H9 (cell line): ENCODE measurements around the gene LIPM. TPM values are rescaled to one million over a fixed set of nuclear protein-coding genes. Genes with fewer than 3 reads are reported as not detected.

ENCODE experiments used
- DNase-seq: peaks from one replicate; pipeline ENCODE4 v3.0.0-alpha.2; 2017
- H2AFZ ChIP-seq: one replicate; pipeline ENCODE4 v1.6.1; 2013; ENCODE audit warnings: mild to moderate bottlenecking, low read length, control low read depth, moderate library complexity
- H2AK5ac ChIP-seq: 2 replicates; pipeline ENCODE4 v1.6.1; 2013; ENCODE audit warnings: low read length, control low read depth, mixed read lengths; ENCODE audit not compliant: insufficient read length
- H2BK120ac ChIP-seq: one replicate; pipeline ENCODE4 v1.6.1; 2013; ENCODE audit warnings: low read depth, mild to moderate bottlenecking, low read length, control low read depth, inconsistent platforms; ENCODE audit not compliant: poor library complexity, severe bottlenecking
- H2BK12ac ChIP-seq: 2 replicates; pipeline ENCODE4 v1.6.1; 2013; ENCODE audit warnings: low read length, control low read depth, mixed read lengths, low read depth; ENCODE audit not compliant: insufficient read length
- H2BK15ac ChIP-seq: 2 replicates; pipeline ENCODE4 v1.6.1; 2013; ENCODE audit warnings: low read depth, low read length, control low read depth
- H2BK20ac ChIP-seq: one replicate; pipeline ENCODE4 v1.6.1; 2013; ENCODE audit warnings: low read depth, mild to moderate bottlenecking, low read length, control low read depth, inconsistent platforms; ENCODE audit not compliant: poor library complexity, severe bottlenecking
- H2BK5ac ChIP-seq: 2 replicates; pipeline ENCODE4 v1.6.1; 2013; ENCODE audit warnings: low read length, control low read depth, mixed read lengths; ENCODE audit not compliant: insufficient read length
- H3K14ac ChIP-seq: 2 replicates; pipeline ENCODE4 v1.6.1; 2013; ENCODE audit warnings: low read length, control low read depth; ENCODE audit not compliant: insufficient read depth
- H3K18ac ChIP-seq: 2 replicates; pipeline ENCODE4 v1.6.1; 2013; ENCODE audit warnings: low read depth, mild to moderate bottlenecking, mixed read lengths, low read length, control low read depth; ENCODE audit not compliant: insufficient read length
- H3K23ac ChIP-seq: 2 replicates; pipeline ENCODE4 v1.6.1; 2013; ENCODE audit warnings: low read length, control low read depth, mixed read lengths, low read depth; ENCODE audit not compliant: insufficient read length
- H3K23me2 ChIP-seq: 2 replicates; pipeline ENCODE4 v1.6.1; 2013; ENCODE audit warnings: low read depth, mild to moderate bottlenecking, mixed read lengths, low read length, control low read depth; ENCODE audit not compliant: insufficient read length, poor library complexity, severe bottlenecking
- H3K27ac ChIP-seq: 2 replicates; pipeline ENCODE4 v1.5.1; 2013; ENCODE audit warnings: low read length, control low read depth, mixed read lengths, low read depth; ENCODE audit not compliant: insufficient read length
- H3K27me3 ChIP-seq: 2 replicates; pipeline ENCODE4 v1.6.1; 2013; ENCODE audit warnings: low read length, control low read depth, inconsistent platforms; ENCODE audit not compliant: insufficient read depth
- H3K4ac ChIP-seq: 2 replicates; pipeline ENCODE4 v1.6.1; 2013; ENCODE audit warnings: low read depth, mild to moderate bottlenecking, control low read depth, inconsistent platforms, low read length, moderate library complexity
- H3K4me1 ChIP-seq: 2 replicates; pipeline ENCODE4 v1.6.1; 2013; ENCODE audit warnings: low read length, control low read depth, inconsistent platforms; ENCODE audit not compliant: insufficient read depth
- H3K4me2 ChIP-seq: 2 replicates; pipeline ENCODE4 v1.6.1; 2013; ENCODE audit warnings: low read length, control low read depth, mixed read lengths; ENCODE audit not compliant: insufficient read length, insufficient read depth
- H3K56ac ChIP-seq: 2 replicates; pipeline ENCODE4 v1.6.1; 2013; ENCODE audit warnings: low read depth, mild to moderate bottlenecking, mixed read lengths, low read length, control low read depth; ENCODE audit not compliant: insufficient read length
- H3K79me1 ChIP-seq: 2 replicates; pipeline ENCODE4 v1.6.1; 2013; ENCODE audit warnings: low read depth, mild to moderate bottlenecking, moderate library complexity, low read length, control low read depth, inconsistent platforms; ENCODE audit not compliant: insufficient read depth, poor library complexity, severe bottlenecking
- H3K79me2 ChIP-seq: 2 replicates; pipeline ENCODE4 v1.6.1; 2013; ENCODE audit warnings: low read length, control low read depth, inconsistent platforms; ENCODE audit not compliant: insufficient read depth
- H3K9ac ChIP-seq: 2 replicates; pipeline ENCODE4 v1.6.1; 2013; ENCODE audit warnings: low read length, control low read depth, mixed read lengths; ENCODE audit not compliant: insufficient read length; ENCODE audit errors: extremely low read depth
- H3K9me3 ChIP-seq: one replicate; pipeline ENCODE4 v1.6.1; 2013; ENCODE audit warnings: low read depth, low read length, inconsistent platforms; ENCODE audit not compliant: control insufficient read depth
- H3T11ph ChIP-seq: one replicate; pipeline ENCODE4 v1.6.1; 2013; ENCODE audit warnings: mild to moderate bottlenecking, low read length, control low read depth, inconsistent platforms
- H4K20me1 ChIP-seq: one replicate; pipeline ENCODE4 v1.6.1; 2013; ENCODE audit not compliant: control insufficient read depth, insufficient read length, insufficient read depth
- H4K5ac ChIP-seq: 2 replicates; pipeline ENCODE4 v1.6.1; 2013; ENCODE audit warnings: low read depth, mild to moderate bottlenecking, mixed read lengths, low read length, control low read depth; ENCODE audit not compliant: insufficient read length
- H4K8ac ChIP-seq: replicated peaks from 2 replicates; pipeline ENCODE4 v1.6.1; 2013; ENCODE audit warnings: low read length, control low read depth, mixed read lengths, low read depth; ENCODE audit not compliant: insufficient read length
- H4K91ac ChIP-seq: 2 replicates; pipeline ENCODE4 v1.6.1; 2013; ENCODE audit warnings: low read depth, mild to moderate bottlenecking, moderate library complexity, mixed read lengths, low read length, control low read depth; ENCODE audit not compliant: insufficient read length
- H3K27ac Mint-ChIP-seq, 3 experiments: 2 replicates in 2 of 3; 3 replicates in 1 of 3; pipeline ENCODE4 v1.8.0; 2020 to 2021; ENCODE audit warnings: mixed read lengths in 3 of 3, mild to moderate bottlenecking in 1 of 3, moderate library complexity in 1 of 3
- H3K27me3 Mint-ChIP-seq: 2 replicates; pipeline ENCODE4 v1.8.0; 2021; ENCODE audit warnings: low read depth, mild to moderate bottlenecking, moderate library complexity, mixed read lengths
- H3K36me3 Mint-ChIP-seq, 3 experiments: 2 replicates in 2 of 3; 3 replicates in 1 of 3; pipeline ENCODE4 v1.8.0; 2020 to 2021; ENCODE audit warnings: low read depth in 3 of 3, mixed read lengths in 3 of 3; ENCODE audit not compliant: insufficient read depth in 1 of 3
- H3K4me1 Mint-ChIP-seq, 2 experiments: 2 replicates each; pipeline ENCODE4 v1.8.0; 2020; ENCODE audit warnings: mixed read lengths in 2 of 2
- H3K4me3 Mint-ChIP-seq, 2 experiments: 2 replicates in 1 of 2; 3 replicates in 1 of 2; pipeline ENCODE4 v1.8.0; 2020 to 2021; ENCODE audit warnings: mild to moderate bottlenecking in 2 of 2, mixed read lengths in 2 of 2, moderate library complexity in 1 of 2
- H3K9me3 Mint-ChIP-seq, 2 experiments: 2 replicates in 1 of 2; 3 replicates in 1 of 2; pipeline ENCODE4 v1.8.0; 2020; ENCODE audit warnings: mild to moderate bottlenecking in 2 of 2, mixed read lengths in 2 of 2, moderate library complexity in 1 of 2
- CTCF ChIP-seq: fragments of 200-600 bp; sonication (generic); conservative IDR thresholded peaks from 3 replicates; pipeline ENCODE4 v1.8.0; 2021; ENCODE audit warnings: antibody characterized with exemption, mild to moderate bottlenecking
- total RNA-seq: library from RNA; stranded (reverse); gene quantifications from 2 replicates; pipeline ENCODE4 v1.2.1, GENCODE V29; 2021

Gene LIPM
- total RNA-seq, 1 experiment from 2014 or later = not detected

- Histone ChIP-seq H3K9ac (no peak overlapping the region), H3T11ph (no peak overlapping the region), H4K5ac (no peak overlapping the region), H4K91ac (no peak overlapping the region), H3K14ac (no peak overlapping the region), H3K56ac (no peak overlapping the region), H2AFZ (no peak overlapping the region), H3K27me3 (no peaks in the 10 kb centered on the region), H2BK5ac (no peak overlapping the region), H3K4me1 (no peaks in the 10 kb centered on the region; the same call in 1 of the 2 replicates), H4K20me1 (no peaks in the 10 kb centered on the region), H3K23me2 (no peaks in the 10 kb centered on the region), H2AK5ac (no peak overlapping the region), H3K4me2 (no peak overlapping the region), H4K8ac (no peak overlapping the region), H3K9me3 (no peaks in the 10 kb centered on the region), H2BK120ac (no peak overlapping the region), H3K4ac (no peak overlapping the region), H3K79me1 (no peaks in the 10 kb centered on the region), H3K27ac (no peak overlapping the region), H2BK12ac (no peak overlapping the region), H2BK15ac (no peak overlapping the region), H3K79me2 (no peaks in the 10 kb centered on the region), H3K23ac (no peak overlapping the region), H3K18ac (no peak overlapping the region), H2BK20ac (no peak overlapping the region)
- Mint-ChIP-seq H3K36me3 (no peaks in the 10 kb centered on the region), H3K27ac (no peak overlapping the region), H3K4me3 (no peak overlapping the region), H3K27me3 (peaks cover 2% of the 10 kb centered on the region; the same call in 1 of the 2 replicates), H3K4me1 (peaks cover 7 to 8% of the 10 kb centered on the region in 2 experiments), H3K9me3 (no peaks in the 10 kb centered on the region; a peak in 1 of 5 replicates)
- DNase-seq = no peak
- no peak for TF ChIP-seq CTCF
These were observed 55.3 kb downstream of the LIPM start for GRCh38 chr10:88857831-88858230.
